Pons (tissue), 1 donor: ENCODE results near the gene AGK.
A peak's percentile ranks its signal among the peaks of the same experiment; 100 is the strongest.
"Not testable (repeated sequence)": the region's sequence is repeated elsewhere in the genome, so short reads cannot be mapped to it uniquely, and the experiment has no call there.

Experiments used
- DNase-seq: peaks from one replicate; pipeline ENCODE4 v3.0.0-alpha.2; 2016; ENCODE audit warnings: low spot score

The AGK gene

GRCh38 chr7:141679014-141679413 is 127.8 kb downstream of the AGK start:
- DNase-seq: no peak

- peak; percentile 78 for DNase-seq
Measured at GRCh38 chr7:141685285-141686023, 134.2 kb downstream of the AGK start.

- DNase-seq: no peak
Measured at GRCh38 chr7:141686074-141686473, 134.9 kb downstream of the AGK start.

- no peak for DNase-seq
Measured at GRCh38 chr7:141686670-141687069, 135.5 kb downstream of the AGK start.

GRCh38 chr7:141688043-141688442 is 136.8 kb downstream of the AGK start:
- peak; percentile 91 for DNase-seq

- DNase-seq: not testable (repeated sequence)
Measured at GRCh38 chr7:141689072-141689825, 138.0 kb downstream of the AGK start.

- no peak for DNase-seq
Measured at GRCh38 chr7:141691540-141691939, 140.3 kb downstream of the AGK start.

- no peak for DNase-seq
Measured at GRCh38 chr7:141691961-141692360, 140.8 kb downstream of the AGK start.

GRCh38 chr7:141693082-141693481 is 141.9 kb downstream of the AGK start:
- no peak for DNase-seq

- DNase-seq: no peak
Measured at GRCh38 chr7:141695803-141696289, 144.6 kb downstream of the AGK start.

GRCh38 chr7:141696348-141696747 is 145.1 kb downstream of the AGK start:
- no peak for DNase-seq

- peak; percentile 84 for DNase-seq
Measured at GRCh38 chr7:141697211-141697871, 146.1 kb downstream of the AGK start.

- DNase-seq: peak; percentile 57
Measured at GRCh38 chr7:141698247-141699015, 147.2 kb downstream of the AGK start.

GRCh38 chr7:141699860-141700259 is 148.7 kb downstream of the AGK start:
- no peak for DNase-seq

- peak; percentile 76 for DNase-seq
Measured at GRCh38 chr7:141700296-141700847, 149.2 kb downstream of the AGK start.

- peak; percentile 35 for DNase-seq
Measured at GRCh38 chr7:141700848-141701371, 149.7 kb downstream of the AGK start.

- peak; percentile 49 for DNase-seq
Measured at GRCh38 chr7:141701489-141702046, 150.4 kb downstream of the AGK start.

GRCh38 chr7:141702047-141702567 is 150.9 kb downstream of the AGK start, which contains the start of gene DENND11:
DENND11 (minus strand) TSS chr7:141702166; CDS start chr7:141702153, 13 bp downstream.
- peak; percentile 21 for DNase-seq

- no peak for DNase-seq
Measured at GRCh38 chr7:141702892-141703291, 151.7 kb downstream of the AGK start.

GRCh38 chr7:141704112-141704511 is 152.9 kb downstream of the AGK start:
- no peak for DNase-seq

- no peak for DNase-seq
Measured at GRCh38 chr7:141704741-141705140, 153.5 kb downstream of the AGK start.
